HG02884 (cell line): ENCODE results near the gene MAP3K7.

ENCODE experiments used
- ATAC-seq: cut with Tn5 transposase; IDR thresholded peaks from one replicate; pipeline ENCODE4 v1.9.1; 2021; ENCODE audit warnings: mild to moderate bottlenecking, moderate library complexity; ENCODE audit not compliant: unreplicated experiment

MAP3K7 gene

DNA sequence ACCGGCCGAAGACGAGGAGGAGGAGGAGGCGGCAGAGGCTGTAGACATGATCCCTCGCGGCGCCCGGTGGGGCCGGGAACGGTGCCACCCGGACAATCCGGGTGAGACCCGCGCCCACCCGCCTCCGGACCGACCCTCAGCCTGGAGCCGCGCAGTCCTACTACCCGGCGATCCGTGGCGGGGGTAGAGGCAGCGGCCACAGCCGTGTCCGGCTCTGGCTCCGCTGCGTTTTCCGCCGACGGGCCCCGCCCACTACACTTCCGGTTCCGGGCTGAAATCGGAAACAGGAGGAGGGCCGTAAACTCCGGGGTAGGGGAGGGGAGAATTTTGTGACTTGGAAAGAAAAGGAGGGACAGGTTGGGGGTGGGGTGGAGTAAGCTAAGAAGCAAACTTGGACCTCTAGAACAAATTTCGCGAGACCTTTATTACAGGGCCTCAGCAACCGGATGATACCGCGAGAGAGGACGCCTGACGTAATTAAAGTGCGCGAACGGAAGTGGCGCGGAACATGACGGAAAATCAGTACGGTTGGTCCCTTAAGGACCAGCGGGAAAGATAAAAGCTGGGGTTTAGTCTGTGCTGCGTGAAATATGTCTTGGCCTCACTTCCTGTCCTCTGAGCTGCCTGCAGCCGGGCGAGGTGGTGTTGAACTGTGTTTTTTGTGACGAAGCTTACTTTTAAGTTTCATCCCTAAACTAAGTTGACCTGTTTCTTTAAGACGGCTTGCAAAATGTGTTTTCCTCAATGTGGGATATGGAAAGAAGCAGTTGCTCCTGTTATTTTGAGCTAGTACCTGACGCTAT, at the start of gene MAP3K7:
Gene MAP3K7 (minus strand): TSS at position 237 of the 803 bp plus-strand sequence. CDS start 189 bp downstream, at position 48.
- peak; percentile 82 for ATAC-seq

DNA sequence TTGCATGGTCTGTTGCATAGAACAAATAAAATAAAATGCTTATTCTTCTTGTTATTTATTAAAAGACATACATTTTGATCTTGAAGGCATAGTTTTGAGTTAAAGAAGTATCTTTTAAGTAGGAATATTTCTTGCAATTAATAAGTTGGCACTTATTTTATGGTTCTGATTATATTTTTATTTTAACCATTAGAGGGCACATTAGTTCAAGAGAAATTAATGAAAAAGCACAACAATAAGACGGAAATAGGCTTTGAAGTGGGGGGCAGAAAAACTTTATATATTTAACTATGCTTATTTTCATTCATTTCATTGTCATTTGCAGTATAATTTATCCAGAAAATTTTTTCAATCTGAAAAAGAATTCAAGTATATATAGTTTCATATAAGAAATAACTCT, 44.2 kb upstream of the MAP3K7 start:
- ATAC-seq = no peak

DNA sequence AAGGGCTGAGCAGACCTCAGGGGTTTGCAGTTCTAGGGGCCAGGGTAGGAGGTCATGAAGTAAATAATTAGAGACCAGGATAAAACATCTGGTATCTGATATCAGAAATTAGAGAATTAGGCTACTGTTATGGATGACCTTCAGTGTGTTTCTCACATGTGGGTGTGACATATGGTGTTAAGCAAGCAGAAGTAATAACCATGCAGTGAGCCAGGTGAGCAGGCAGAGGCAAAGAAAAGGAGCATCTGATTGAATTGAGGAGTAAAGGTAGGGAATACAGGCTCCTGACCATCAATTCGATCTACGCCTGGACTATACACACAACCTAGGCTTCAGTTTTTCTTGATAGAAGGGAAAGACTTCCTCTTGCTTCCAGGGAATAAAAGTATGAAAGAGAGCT, 34.7 kb upstream of the MAP3K7 start:
- no peak for ATAC-seq

DNA sequence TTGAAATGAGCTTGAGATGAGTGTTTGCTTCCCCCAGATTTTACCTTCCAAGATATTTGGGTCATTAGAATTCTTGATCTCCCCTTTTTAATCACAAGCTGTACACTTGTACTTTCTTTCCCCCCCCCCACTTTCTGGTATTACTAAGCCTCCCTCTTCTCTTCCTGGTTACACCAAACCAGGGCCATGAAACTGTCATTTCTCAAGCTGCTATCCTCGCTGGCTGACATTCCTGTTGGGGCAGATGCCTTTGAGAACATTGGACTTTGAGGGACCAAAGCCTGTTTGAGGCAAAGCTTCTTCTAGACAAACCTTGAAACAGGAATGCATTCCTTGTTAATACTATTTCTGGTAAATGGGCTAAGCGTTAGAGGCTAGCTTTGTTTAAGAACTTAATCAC, 32.3 kb upstream of the MAP3K7 start:
- ATAC-seq = no peak

DNA sequence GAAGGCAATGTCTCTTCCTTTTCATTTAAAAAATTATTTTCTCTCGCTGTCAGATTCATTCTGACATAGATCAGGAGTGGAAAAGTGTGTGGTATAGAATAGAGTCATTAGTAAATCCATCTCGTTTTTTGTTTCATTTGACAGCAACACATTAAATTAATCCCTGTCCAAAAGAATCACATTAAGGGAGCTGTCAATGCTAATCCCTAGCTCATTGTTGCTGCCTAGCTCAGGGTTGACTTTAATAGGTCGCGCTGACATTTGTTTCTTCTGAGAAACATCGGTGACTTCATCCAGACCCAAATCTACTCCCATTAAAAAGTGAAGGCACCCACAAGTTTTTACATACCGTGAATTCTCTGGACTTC, 25.4 kb upstream of the MAP3K7 start:
- no peak for ATAC-seq

DNA sequence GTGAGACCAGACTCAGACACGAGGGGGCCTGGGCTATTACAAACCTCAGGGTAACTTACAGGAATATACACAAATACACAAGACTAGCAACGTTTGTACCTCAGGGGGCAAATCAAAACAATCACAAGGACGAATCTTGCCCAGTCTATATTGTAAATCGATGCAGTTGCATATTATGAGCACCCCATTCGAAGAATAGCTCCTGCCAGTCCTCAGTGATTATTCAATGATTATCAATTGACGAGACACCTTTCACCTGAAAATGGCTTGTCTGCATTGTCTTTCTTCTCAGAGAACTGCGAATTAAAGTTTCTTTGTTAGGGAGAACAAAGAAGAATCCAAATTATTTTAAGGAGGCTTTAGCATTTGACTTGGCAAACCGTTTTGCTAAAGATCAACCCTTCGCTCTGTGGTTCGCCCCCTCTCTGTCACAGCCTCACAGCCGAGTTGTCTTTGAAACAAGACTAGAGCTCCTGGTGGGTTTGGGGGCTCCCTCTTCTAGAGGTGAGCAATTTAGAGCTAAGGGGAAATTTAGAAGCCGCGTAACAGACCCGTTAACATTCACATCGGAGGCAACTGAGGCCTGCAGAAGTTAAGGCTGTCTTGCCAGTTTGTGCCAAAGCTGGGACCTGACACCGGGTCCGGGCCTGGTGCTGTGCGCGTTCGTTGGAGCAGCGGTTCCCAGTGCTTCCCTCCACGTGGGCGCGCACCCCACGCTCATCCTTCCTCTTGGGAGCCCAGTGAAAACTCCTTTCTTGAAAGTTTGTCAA, 24.9 kb upstream of the MAP3K7 start:
- ATAC-seq = no peak

DNA sequence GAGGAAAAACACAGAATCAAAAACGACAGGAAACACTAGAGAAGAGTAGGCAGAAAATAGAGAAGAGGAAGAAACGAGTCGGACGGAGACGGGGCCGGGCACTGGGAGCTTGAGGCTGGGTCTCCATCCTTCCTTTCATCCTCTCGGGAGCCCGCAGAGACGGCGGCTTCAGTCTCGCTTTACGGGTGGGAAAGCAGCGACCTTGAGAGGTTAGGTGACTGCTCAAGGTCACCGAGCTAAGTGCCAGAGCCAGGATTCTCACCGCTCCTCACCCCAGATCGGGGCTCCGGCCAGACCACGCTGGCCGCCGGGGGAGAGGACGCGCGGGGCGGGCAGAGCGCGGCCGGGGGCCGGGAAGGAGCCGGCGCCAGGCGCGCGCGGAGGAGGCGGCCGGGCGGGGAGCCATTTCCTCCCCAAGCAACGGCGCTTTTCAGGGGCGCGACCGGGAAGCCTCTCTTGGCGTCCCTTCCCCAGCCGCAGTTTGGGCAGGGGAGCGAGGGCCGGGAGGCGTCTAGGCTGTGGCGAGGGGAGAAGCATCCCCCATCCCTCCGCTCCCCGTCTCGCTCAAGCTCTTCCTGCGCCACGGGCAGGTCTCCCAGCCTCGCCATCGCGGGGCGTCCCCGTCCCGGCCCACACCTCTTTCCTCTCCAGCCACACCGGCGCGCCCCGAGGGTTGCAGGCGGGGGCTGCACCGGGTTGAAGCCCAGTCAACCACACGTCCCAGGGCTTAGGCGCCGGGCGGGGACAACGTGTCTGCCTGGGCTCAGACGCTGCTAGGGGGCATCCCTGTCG, 24.1 kb upstream of the MAP3K7 start:
- peak; percentile 55 for ATAC-seq

DNA sequence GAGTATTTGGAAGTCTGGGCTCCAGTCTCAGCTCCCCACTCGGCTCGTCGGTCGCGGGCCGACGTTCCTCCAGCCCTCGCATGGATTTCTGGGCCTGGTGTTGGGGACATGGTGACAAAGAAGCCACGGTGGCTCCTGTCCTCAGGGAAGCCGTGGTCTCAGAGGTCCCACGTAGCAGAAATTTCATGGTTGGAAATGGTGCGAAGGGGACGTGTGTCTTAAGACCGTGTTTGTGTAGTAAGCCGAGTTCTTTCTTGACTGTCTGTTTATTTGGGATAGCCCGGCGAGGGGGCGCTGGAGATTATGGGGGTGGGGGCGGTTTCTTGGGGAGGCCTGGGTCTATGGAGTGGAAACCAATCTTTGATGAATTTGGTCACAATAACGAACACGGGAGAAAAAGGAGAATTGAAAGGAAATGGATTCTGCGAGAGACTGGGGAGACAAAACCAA, 23.5 kb upstream of the MAP3K7 start:
- no peak for ATAC-seq

DNA sequence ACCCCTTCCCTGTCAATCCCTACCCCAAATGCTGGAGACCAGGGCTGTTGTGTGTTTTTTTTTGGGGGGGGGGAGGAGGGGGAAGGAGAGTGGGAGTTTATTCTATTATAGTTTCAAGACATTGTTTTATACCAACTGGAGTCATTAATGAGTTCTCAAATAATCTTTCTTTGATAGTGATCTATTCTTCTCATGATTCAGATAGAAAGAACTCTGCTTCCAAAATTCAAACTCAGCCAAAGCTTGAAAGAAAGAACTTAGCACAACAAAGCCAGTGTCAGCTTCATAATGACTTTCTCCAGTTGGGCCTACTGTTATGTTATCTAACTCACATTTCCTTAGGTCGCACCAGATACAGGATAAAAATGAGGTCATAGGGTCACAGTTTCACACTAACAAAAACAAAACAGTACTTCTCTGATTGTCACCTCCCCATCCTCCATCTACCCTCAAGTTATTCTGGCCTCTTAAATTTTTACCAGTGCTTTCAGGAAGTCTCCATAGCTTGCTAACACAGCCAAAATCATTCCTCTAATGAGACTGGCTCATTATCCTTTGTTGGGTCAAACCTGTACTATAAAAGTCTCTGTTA, 19.0 kb upstream of the MAP3K7 start:
- ATAC-seq = no peak

DNA sequence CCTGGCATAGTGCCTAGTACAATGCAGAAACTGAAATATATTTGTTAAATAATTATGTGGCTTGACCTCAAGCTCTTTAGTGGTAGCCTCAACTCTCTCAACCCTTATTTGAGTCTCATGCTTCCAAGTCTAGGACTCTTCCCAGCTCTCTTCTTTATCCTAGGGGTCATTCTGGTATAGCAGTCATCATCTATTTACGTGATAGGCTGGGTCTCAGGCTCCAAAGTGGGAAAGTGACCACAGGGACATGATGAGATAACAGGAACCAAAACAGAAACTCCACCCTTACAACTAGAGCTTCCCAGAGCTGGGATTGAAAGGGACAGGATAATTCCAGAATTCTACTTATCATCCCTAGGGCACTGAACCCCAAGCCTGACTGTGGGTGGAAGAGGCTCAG, 17.7 kb upstream of the MAP3K7 start:
- ATAC-seq = no peak

DNA sequence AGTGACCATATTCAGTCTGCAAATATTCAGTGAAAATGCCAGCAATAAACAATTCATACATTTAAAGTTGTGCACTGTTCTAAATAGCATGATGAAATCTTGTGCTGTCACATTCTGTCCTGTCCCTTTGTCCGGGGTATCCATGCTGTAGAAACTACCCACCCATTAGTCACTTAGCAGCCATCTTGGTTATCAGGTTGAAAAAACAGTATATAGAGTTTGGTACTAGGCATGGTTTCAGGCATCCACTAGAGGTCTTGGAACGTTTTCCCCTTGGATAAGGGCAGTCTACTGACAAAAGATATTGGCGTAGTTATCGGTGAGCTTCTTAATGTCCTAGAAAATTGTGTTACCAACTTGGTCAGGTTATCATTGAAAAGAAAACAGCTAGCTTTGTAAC, 12.3 kb upstream of the MAP3K7 start:
- ATAC-seq = no peak

DNA sequence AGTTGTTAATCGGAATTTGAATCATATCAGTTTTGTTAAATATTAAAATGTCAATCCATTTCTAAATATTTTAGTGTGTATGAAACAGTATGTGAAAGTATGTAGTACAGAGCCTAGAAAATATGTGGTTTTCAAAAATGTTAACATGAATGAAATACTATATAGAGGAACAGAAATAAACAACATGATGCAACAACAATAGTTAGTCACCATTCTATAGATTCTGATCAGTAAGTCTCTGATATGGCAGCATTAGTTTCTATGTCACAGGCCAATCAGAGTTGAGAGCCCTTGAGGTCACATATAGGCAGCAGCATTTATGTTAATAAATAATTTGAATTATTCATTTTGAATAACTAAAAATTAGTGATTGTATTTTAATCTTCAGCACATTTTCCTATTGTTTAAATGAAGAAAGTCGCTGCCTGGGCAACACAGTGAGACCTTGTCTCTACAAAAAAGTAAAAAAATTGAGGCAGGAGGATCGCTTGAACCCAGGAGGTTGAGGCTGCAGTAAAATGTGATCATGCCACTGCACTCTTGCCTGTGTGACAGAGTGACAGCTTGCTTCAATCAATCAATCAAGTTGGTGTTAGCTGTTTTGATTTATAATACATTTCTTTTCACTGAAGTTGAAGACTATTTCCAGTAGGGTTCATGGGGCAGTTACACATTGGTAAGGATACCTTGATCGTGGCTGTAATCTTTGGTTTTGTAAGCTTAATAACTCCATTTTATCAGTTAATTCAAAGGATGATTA, 11.5 kb upstream of the MAP3K7 start:
- ATAC-seq = no peak

DNA sequence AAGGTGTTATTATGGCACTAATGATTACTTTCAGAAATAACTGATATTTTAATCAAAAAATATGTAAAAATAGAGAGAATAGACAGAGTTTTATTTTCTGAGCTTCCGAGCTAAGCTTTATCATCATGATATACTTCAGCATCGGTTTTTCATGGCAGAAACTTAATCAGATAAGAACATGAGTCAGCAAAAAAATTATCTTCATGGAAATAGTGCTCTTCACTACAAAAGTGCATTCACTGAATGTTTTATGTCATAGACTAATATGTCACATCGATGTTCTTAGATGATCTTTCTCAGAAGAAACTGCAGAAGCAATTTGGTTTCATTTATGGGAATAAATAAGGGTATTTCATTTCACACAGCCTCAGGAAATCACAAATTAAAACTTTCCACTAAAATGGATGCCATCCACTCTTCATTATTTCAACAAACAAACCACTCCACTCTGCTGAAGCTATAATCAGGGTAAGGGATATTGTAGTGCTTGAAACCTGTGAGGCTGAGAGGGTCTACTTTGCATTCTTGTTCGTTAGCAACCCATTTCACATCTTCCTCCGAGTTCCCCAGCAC, 10.2 kb upstream of the MAP3K7 start:
- ATAC-seq = no peak

DNA sequence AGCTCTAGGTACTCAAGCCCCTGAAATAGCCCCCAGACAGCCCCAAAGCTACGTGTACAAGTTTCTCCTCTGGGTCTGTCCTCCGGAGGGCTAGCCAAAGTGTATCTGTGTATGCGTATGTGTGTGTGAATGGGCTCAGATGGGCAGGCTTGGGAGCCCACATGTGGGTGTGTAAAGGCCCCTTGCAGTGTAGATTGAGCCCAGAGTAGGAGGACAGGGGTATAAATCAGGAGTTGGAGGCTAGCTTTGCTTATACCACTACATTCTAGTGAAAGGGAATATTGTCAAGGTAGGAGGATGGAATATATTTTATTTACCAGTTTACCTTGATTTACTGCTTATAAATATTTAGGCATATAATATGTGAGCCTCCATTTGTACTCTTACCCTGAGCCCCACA, 9.0 kb upstream of the MAP3K7 start:
- ATAC-seq = no peak

DNA sequence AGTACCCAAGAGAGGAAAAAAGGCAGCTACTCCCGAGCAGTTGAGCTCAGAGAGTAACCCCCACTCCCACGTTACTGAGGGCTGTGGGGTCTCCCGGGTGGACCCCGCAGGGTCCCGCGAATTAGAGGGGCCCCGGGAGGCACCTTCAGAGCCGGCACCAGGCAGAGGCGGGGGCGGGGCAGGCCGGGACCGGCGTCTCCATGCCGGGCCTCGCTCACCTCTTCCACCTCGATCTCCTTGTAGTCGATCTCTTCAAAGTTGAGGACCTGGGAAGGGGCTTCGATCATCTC, 381 bp downstream of the MAP3K7 start:
- ATAC-seq = peak; percentile 18

DNA sequence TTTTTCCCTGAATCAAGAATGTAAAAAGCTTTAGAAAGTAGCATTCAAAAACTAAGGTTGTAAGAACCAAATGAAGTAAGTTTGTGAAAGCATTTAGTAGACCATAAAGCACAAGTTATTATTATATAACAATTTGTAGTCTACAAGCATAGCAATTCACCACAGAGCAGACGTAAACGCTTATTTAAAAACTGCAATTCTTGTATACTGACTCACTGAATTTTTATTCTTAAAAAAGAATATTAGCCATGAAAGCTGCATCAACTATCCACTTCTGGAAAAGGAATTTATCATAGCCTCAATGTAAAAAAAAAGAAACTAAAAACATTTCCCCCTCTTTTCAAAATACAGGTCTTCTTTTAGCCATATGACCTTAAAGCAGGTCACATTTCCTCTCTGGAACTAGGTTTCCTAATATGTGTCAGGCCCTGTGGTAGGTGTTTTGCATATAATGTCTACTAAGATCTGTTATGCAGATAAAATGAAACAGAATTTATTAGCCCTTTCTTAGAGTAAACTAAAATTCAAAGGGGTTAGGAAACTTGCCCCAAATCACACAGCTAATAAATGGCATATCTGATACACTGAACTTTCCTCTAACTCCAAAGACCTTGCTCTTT, 2.1 kb downstream of the MAP3K7 start:
- ATAC-seq = peak; percentile 17

DNA sequence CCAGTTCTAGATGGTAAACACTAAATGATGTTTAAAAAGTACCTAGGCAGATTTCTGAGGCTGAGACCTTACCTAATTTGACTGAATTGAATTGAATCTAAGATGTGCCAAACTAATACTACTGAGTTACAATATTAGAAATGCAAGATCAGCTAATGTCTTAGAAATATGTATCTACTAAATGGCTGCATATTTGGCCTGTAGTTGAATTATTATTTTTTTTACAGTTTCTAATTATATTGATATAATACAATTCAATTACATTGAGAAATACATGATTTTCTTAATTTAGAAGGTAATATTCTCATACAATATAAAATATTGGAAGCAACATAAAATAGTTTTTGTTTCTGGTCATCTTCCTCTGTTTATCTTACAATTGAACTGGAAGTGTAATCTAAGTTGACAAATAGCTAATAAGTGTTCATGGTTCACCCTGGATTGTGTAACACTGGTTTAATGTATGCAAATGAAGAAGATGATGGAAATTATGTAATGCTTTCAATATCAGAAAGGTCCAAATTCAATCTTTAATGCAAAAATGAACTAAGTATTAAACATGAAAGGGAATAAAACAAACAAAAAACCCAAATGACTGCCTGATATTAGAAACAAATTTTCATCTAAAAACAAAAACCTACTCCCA, 2.9 kb downstream of the MAP3K7 start:
- no peak for ATAC-seq

DNA sequence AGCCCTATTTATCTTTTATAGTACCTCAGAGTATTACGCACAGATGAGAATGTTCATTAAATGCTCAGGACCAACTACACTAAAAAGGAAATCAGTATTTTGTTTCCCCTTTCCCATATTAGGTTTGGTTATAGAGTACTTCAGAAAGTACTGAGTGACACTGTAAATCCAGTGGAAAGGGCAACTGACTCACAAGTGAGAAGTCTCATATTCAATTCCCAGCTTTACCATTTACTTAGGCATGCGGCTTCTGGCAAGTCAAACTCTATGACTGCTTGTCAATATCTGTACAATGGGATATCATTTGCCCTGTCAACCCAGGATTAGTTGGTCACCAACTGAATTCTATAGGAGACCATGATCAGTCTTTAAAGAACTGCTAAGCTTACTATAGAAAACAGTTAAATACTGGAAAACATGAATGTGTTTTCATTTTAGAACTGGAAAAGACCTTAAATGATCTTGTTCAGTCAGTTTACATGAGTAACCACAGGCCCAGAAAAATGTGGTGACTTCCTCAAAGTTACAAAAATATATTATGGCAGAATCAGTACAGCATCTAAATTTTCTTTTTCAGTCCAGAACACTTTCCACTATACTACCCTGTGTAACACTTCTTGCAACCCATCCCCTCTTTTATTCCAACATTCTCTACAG, 3.6 kb downstream of the MAP3K7 start:
- no peak for ATAC-seq

DNA sequence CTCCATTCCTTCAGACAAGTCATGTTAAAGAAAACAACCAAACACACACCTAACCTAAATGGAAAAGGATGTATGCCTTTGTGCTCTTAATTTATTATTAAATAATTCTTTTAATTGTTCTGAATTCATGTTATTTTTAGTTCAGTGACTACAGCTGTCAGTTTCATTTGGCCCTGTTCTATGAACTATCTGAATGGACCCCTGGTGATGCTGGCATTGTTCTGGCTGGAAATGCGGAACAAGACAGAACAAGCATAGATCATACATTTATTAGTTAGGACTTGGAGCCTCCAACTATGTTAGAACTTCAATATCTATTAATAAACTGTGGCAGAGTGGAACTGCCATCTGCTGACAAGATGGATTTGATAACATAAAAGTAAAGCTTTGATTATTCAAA, 5.7 kb downstream of the MAP3K7 start:
- ATAC-seq = no peak
